Uterus (tissue), 4 donors: ENCODE data around the gene CXCL12. TPM values are rescaled to one million over a fixed set of nuclear protein-coding genes. Genes with fewer than 3 reads are reported as not detected.

ENCODE experiments used
- DNase-seq, 2 donors: peaks; one replicate each; pipeline ENCODE4 v3.0.0-alpha.2; 2019 to 2020
- H3K27ac ChIP-seq, 2 donors: fragments of 200-600 bp; sonication (generic); 1 replicate in 1 of 2; 2 replicates in 1 of 2; pipeline ENCODE4 v1.5.1; 2016 to 2018
- H3K27me3 ChIP-seq, 2 donors: fragments of 200-600 bp; sonication (generic); one replicate each; pipeline ENCODE4 v1.5.1; 2018 to 2019; ENCODE audit warnings: control low read depth in 1 of 2
- H3K36me3 ChIP-seq, 2 donors: fragments of 200-600 bp; sonication (generic); one replicate each; pipeline ENCODE4 v1.5.1; 2019; ENCODE audit warnings: control low read depth in 1 of 2
- H3K4me1 ChIP-seq, 2 donors: fragments of 200-600 bp; sonication (generic); one replicate each; pipeline ENCODE4 v1.5.1; 2018 to 2019; ENCODE audit warnings: control low read depth in 1 of 2
- H3K4me3 ChIP-seq, 2 donors: fragments of 200-600 bp; sonication (generic); 1 replicate in 1 of 2; 2 replicates in 1 of 2; pipeline ENCODE4 v1.5.1; 2018 to 2019; ENCODE audit warnings: mild to moderate bottlenecking in 1 of 2
- H3K9me3 ChIP-seq, 2 donors: fragments of 200-600 bp; sonication (generic); one replicate each; pipeline ENCODE4 v1.5.1; 2019; ENCODE audit warnings: control low read depth in 1 of 2
- POLR2A ChIP-seq, 2 donors: fragments of 450-650 bp; IDR thresholded peaks; one replicate each; pipeline ENCODE4 v1.6.1; 2016; ENCODE audit warnings: antibody characterized with exemption in 2 of 2, mild to moderate bottlenecking in 1 of 2, moderate library complexity in 1 of 2
- intact Hi-C: fragments of 100-400 bp; cut with DNase I; formaldehyde crosslinking; loops from one replicate; pipeline ENCODE4 v1.15.1; 2023; ENCODE audit warnings: low total_unique reads
- total RNA-seq, 4 donors: library from RNA; depleted of rRNA in 3 of 4; stranded (reverse); fragments of >200 nt in 3 of 4; gene quantifications; one replicate each; pipeline versions ENCODE4 v1.1.0 to v1.2.4, GENCODE V29; 2014 to 2023
- TF ChIP-seq, protein P1 (sequence below), 4 experiments: fragments of 200-600 bp in 2 of 4; fragments of 450-650 bp in 2 of 4; sonication (generic) in 2 of 4; IDR thresholded peaks; one replicate each; pipeline ENCODE4 v1.5.1; 2016 to 2019; ENCODE audit warnings: antibody characterized with exemption in 4 of 4, mild to moderate bottlenecking in 2 of 4, moderate library complexity in 1 of 4
- donor health status: DM: yes; HTN: yes; CAD: no.

The CXCL12 gene
- total RNA-seq, 4 donors from 2014 or later = 44.8 to 146 (median 97.5) TPM

DNA sequence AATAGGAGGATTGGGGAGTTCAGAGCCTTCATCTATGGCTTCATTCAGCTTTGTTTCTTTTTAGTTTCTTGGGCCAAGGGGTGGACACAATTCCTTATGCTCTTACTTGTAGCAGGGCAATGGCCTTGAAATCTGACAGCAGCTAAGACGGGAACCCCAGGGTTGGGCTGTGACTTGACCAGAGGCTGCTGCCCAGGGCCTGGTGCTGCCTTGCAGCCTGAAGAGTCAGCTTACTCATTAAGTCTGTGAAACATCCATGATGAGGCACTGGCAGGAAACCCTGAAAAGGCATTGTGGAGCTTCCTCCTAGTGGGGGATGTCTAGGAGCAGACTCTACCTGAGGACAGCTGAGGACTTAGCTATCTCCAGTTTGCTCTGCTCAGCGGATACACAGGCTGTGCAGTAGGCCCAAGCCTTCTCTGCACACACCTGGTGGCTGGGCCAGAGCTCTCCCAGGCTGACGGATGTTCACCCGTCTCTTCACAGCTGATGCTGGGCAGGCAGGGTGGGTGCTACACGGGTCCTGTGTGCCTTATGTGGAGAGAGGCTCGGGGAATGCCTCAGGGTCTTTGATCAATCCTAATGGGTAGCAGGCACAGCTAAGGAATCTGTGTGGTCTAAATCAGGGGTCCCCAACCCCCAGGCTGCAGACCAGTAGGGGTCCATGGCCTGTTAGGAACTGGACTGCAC lies 17.8 kb downstream of the CXCL12 start:
- intact Hi-C loops = no loop called here
- no peaks in the 10 kb centered on the region for H3K36me3 ChIP-seq
- DNase-seq = no peak
- H3K27me3 ChIP-seq = no peaks in the 10 kb centered on the region
- H3K9me3 ChIP-seq = no peaks in the 10 kb centered on the region
- TF ChIP-seq, protein P1, sequence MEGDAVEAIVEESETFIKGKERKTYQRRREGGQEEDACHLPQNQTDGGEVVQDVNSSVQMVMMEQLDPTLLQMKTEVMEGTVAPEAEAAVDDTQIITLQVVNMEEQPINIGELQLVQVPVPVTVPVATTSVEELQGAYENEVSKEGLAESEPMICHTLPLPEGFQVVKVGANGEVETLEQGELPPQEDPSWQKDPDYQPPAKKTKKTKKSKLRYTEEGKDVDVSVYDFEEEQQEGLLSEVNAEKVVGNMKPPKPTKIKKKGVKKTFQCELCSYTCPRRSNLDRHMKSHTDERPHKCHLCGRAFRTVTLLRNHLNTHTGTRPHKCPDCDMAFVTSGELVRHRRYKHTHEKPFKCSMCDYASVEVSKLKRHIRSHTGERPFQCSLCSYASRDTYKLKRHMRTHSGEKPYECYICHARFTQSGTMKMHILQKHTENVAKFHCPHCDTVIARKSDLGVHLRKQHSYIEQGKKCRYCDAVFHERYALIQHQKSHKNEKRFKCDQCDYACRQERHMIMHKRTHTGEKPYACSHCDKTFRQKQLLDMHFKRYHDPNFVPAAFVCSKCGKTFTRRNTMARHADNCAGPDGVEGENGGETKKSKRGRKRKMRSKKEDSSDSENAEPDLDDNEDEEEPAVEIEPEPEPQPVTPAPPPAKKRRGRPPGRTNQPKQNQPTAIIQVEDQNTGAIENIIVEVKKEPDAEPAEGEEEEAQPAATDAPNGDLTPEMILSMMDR (IDR thresholded peaks at IDR 0.05) = no peak
- no peak for TF ChIP-seq POLR2A (IDR thresholded peaks at IDR 0.05)
- H3K27ac ChIP-seq = no peak overlapping the region
- no peaks in the 10 kb centered on the region for H3K4me1 ChIP-seq
- no peak overlapping the region for H3K4me3 ChIP-seq

DNA sequence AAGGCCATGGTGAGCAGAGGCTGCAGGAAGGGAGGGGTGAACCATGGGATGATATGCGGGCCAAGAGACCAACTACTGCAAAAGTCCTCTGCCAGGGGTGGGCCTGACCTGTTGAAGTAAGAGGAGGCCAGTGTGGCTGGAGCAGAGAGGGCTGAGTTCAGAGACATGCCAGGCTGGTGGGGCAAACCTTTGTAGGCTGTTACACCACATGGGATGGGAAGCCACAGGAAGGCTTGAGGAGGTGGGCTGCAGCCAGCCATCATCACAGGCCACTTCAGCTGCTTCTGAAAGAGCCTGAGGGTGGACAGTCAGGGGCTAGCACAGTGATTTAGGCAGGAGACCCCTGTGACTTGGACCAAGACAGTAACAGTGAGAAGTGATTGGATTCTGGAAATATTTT lies 20.3 kb downstream of the CXCL12 start:
- no peaks in the 10 kb centered on the region for H3K36me3 ChIP-seq
- TF ChIP-seq, protein P1 (IDR thresholded peaks at IDR 0.05) = no peak
- no peak for TF ChIP-seq POLR2A (IDR thresholded peaks at IDR 0.05)
- intact Hi-C loops = no loop called here
- H3K4me3 ChIP-seq = no peak overlapping the region
- no peaks in the 10 kb centered on the region for H3K4me1 ChIP-seq
- no peaks in the 10 kb centered on the region for H3K9me3 ChIP-seq
- H3K27me3 ChIP-seq = no peaks in the 10 kb centered on the region
- no peak for DNase-seq
- H3K27ac ChIP-seq = no peak overlapping the region

DNA sequence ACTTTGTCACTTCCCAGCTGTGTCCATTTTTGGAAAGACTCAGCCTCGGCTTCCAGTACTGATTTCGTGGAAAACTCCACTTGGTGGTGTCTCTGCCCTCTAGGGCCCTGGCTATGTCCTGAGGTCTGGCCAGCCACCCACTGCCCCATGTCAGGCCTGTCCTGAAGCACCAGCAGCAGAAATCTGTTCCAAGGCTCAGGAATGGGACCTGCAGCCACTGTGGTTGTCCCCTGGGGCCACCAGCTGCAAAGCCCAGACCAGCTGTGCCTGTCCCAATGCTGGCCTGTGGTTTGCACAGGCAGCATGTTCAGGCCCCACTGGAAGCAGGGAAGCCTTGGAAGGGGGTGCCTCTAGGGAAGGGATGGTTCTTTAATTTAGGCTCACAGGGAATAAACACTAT lies 21.2 kb downstream of the CXCL12 start:
- H3K4me1 ChIP-seq = no peaks in the 10 kb centered on the region
- no peak for DNase-seq
- intact Hi-C loops = no loop called here
- TF ChIP-seq, protein P1 (IDR thresholded peaks at IDR 0.05) = no peak
- no peak for TF ChIP-seq POLR2A (IDR thresholded peaks at IDR 0.05)
- no peaks in the 10 kb centered on the region for H3K36me3 ChIP-seq
- H3K9me3 ChIP-seq = no peaks in the 10 kb centered on the region
- H3K27ac ChIP-seq = no peak overlapping the region
- H3K4me3 ChIP-seq = no peak overlapping the region
- H3K27me3 ChIP-seq = no peaks in the 10 kb centered on the region

DNA sequence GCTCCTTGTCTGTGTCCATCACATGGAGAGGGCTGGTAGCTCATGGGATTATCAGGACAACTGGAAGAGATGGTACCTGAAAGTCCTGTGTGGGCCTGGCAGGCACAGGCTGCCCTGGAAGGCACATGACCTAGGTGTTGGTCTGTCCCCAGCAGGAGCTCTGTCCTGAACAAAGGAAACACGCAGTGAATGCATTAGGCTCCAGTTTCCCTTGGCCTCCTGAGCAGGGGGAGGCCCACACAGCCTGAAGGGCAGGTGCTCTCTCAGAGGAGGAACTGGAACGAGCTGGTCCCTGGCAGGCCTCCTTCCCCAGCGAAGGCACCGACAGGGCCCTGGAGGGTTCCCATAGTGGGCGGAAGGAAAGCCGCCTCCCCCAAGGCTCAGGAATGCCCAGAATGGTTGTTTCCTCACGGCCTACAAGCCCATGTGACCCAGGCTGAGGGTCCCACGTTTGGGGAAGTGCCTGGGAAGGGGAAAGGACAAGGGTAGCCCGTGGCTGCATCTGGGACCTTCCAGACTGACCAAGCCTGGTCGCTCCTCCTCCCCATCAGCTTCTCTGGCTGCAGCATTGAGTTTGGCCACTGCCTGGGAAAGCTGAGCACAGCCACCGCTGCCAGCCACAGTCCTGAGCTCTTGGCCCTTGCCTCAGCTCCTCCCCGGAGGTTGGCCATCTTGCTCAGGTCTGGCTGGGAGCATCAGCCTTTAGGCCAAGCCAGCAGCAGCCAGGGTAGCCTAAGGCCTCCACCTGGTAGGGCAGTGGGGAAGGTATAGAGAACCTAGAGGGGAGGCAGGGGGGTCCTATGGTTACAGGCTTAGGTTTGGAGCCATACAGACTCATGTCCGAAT lies 21.8 kb downstream of the CXCL12 start:
- Histone ChIP-seq H3K4me1 (no peaks in the 10 kb centered on the region), H3K9me3 (no peaks in the 10 kb centered on the region), H3K36me3 (no peaks in the 10 kb centered on the region), H3K27ac (no peak overlapping the region), H3K4me3 (no peak overlapping the region), H3K27me3 (no peaks in the 10 kb centered on the region)
- intact Hi-C loops = no loop called here
- no peak for TF ChIP-seq POLR2A (IDR thresholded peaks at IDR 0.05)
- TF ChIP-seq, protein P1 (IDR thresholded peaks at IDR 0.05) = no peak
- DNase-seq = no peak

DNA sequence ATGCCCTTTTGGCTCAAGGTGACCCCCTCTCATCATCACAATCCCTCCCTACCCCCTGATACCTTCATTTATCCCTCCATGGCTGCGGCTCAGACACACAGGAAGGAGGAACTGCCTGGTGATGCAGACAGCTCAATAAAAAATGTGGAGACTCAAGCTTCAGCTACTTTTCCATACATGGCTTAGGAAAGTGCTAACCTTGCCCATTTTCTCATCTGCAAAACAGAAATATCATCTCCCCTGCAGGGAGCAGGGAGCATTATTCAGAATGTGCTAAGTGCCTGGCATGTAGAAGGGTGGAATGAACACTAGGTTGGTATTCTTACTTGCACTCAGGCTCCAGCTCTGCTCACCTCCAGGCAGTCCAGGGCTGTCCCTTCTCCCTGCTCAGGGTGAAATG lies 23.8 kb downstream of the CXCL12 start:
- no peaks in the 10 kb centered on the region for H3K36me3 ChIP-seq
- H3K4me1 ChIP-seq = no peaks in the 10 kb centered on the region
- H3K9me3 ChIP-seq = no peaks in the 10 kb centered on the region
- H3K27me3 ChIP-seq = no peaks in the 10 kb centered on the region
- DNase-seq = no peak
- no peak overlapping the region for H3K4me3 ChIP-seq
- TF ChIP-seq, protein P1 (IDR thresholded peaks at IDR 0.05) = no peak
- TF ChIP-seq POLR2A (IDR thresholded peaks at IDR 0.05) = no peak
- intact Hi-C loops = no loop called here
- H3K27ac ChIP-seq = no peak overlapping the region
